Activated CD4-positive, alpha-beta T cell treated with anti-CD3 and anti-CD28 coated beads for 48 hours (primary cell): Measurements from ENCODE around the gene UBE2D2.
A peak's percentile ranks its signal among the peaks of the same experiment; 100 is the strongest.

ENCODE experiments used
- DNase-seq: peaks from one replicate; pipeline ENCODE4 v3.0.0-alpha.2; 2020

UBE2D2 gene

DNA sequence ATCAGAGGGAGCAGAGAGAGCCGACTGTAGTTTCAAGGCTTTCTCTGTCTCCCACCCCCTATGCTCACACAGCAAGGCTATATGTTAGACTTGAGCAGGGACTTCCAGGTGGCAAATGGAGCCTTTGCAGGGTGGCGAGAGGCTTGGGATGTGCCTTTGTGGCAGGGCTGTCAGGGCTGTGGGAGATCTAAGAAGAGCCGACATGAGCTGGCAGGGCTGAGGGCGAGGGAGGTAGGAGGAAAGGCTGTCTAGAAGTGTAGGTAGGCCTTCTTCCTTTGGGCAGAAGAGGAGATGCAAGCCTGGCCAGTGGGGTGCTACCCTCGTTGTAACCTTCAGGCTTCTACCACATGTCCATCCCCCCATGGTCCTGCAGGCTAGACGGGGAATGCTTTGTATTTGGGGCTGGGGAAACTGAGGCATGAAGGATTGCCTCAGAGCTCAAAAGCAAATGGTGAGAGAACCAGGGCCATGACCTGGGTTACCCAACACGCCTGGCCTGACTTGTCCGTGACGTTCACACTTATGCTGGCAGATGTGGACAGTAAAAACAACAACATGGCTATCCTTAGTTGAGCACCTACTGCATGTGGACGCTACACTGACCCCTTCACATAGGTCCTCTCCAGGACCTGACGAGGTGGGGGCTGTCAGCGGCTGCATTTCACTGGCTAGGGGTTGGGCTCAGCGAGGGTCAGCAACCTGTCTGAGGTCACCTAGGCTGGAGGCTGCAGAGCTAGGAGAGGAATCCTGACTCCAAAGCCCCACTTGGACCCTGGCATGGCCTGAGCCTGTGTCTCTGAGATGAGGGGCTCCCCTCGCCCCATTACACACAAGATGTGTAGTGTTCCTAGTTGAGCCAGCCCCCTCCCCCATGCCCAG lies 102.3 kb downstream of the UBE2D2 start:
- DNase-seq, result no peak

DNA sequence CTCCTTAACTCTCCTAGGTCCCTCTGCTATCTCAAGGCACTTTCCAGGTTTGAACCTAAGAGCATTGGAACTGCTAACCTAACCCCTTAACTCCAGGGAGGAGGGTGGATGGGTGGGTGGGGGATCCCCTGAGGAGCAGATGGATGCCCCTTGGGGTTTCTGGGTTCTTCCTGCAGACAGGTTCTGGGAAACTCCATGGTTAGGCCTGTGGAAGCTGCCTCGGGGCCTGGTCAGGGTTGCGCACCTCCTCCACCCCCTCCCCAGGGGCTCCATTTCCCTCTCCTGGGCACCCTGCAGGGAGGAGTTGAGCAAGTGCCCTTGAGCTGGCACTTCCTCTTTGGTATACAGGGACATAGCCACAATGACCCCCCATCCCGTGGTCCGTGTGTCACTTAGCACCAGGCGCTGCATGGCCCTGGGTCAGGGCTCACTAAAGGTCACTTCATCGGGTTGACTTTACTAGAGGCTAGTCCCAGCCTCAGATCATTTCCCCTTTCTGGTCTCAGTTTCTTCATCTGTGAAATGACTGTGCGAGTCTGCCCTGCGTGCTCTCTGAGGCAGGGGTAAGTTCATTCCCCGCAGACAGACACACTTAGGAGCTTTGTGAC lies 103.1 kb downstream of the UBE2D2 start:
- DNase-seq, result no peak

DNA sequence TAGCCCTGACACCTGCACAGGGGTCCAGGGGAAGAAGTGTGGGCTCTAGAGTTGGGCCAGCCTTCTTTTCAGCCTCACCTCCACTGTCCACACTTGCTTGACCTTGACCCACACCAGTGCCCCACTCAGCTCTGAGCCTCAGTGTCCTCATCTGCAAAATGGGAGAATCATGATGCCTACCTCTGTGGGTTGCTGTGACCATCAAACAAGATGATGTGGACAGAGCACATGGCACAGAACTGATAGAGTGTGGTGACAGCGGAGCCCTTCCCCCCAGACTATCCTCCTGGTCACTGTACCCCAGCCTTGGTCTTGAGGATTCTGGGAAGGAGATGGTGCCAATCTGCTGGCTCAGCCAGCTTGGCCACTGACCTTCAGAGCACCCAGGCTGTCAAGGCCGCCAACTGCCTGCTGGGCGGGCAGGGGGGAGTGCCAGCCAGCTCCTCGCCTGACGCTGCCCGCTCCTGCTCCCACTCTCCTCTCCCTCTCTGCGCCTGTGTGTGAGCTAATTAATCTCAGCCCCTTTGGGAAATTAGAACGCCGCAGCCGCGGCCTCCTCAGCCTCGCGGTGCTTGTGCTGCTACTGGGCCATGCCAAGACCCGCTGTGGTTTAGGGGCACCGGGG lies 103.7 kb downstream of the UBE2D2 start:
- DNase-seq, result no peak

DNA sequence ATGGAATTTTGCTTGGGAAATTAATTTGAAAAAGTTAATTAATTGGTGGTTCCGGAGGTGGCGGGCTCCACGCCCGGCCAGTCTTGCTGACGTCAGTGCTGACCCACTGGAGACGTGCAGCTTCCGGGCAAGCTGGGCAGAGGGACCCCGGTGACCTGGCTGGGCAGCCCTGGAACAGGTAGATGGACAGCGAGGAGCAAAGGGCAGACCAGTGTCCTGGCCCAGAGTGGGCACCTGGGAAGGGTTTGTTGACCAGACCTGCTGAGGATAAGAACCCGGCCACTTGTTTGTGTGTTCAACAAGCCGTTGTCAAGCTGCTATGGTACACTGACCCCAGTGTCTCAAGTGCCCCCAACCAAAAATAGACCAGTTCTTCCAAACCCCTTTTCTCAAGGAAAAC lies 104.5 kb downstream of the UBE2D2 start:
- DNase-seq, result no peak

DNA sequence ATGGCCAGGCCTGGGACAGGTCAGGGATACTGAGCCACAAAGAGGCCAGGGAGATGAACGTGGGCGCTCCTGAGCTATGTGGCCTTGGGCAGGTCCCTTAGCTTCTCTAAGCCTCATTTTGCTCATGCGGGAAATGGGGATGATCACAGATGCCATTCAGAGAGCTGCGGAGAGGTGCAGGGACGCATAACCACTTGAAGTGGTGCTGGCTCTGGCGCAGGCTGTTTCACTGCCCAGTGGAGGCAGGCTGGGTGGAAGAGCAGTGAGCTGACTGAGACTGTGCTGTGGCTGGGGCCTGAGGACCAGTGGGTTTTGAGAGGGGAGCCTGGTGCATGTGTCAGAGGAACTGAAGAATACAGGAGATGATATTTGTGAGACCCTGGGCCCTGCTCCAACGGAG lies 105.4 kb downstream of the UBE2D2 start:
- DNase-seq, result no peak

DNA sequence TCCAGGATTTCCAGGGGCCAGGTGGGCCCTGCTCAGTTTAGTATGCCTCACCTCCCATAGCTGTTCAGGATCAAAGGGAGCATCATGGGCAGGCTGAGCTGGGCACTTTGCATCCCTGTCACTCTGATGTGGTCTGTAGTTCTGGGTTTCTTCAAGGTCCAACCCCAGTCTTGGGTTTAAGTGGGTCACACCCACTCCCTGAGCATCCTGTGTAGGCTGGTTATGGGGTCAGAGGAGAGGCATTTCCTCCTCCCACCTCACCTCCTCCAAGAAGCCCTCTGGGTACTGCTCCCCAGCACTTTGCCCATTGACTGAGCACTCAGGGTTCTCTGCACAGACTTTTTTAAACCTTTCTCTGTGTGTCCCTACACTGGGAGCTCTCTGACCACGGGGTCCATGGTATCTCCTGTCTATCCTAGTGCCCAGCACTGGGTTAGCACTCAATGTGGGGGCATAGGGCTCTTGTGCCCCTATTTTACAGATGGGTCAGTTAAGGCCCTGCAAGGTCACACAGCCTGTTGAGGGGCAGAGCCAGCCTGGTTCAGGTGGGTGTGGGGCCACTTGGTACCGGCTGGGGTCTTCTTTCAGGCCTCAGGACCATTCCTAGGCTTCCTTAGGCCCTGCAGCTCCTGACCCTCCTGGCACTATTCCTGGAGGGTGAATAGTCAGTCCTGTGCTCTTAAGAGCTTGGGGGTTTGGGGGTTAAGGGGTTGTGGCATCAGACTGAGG lies 106.0 kb downstream of the UBE2D2 start:
- no peak for DNase-seq

DNA sequence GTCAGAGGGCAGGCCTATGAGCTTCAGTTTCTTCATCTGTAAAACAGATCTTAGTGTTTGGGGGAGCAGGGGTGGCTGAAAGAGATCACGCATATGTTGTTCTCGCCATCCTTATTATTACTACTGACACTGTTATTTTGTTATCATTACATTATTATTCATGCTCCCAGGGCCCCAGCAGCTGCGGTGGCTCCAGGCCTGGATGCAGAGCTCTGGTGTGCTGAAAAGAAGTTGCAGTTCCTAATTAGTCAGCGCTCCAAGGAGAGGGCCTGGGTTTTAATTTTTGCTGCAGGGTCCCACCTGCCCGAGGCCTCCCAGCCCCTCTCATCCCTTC lies 106.6 kb downstream of the UBE2D2 start:
- no peak for DNase-seq

DNA sequence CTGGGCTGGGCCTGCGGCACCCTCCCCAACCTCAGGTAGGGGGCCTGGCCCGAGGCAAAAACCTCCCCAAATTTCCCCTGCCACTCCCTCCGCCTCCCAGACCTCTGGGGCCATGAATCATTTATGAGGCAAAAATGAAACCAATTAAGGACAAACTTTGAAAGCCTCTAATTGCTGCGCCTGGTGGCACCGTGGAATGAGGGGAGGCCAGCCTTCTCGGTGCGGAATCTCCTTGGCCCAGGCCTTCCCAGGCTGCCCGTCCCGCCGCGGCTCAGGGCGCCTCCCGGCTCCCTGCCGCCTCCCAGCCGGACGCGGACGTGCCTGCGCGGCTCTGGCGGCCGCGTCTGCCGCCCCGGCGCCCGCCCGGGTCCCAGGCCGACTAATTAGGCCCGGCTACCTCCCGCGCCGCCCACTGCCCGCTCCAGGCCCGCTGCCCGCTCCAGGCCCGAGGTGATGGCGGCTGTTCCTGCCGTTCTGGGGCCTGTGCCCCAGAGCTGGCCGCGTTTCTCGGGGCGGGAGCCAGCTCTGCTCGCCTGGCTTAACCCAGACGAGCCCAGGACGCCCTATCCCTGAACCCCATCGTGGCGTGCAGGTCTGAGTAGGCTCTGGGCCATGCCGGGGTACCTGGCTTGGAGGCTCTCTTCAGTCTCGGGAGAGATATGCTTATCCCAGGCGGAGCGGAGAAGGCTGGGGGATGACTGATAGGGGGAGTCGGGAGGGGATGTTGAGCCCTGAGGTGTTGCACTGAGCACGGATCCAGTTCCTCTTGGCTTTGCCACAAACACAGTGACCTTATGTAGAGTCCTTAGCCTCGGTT lies 107.1 kb downstream of the UBE2D2 start:
- DNase-seq, result peak; percentile 41

DNA sequence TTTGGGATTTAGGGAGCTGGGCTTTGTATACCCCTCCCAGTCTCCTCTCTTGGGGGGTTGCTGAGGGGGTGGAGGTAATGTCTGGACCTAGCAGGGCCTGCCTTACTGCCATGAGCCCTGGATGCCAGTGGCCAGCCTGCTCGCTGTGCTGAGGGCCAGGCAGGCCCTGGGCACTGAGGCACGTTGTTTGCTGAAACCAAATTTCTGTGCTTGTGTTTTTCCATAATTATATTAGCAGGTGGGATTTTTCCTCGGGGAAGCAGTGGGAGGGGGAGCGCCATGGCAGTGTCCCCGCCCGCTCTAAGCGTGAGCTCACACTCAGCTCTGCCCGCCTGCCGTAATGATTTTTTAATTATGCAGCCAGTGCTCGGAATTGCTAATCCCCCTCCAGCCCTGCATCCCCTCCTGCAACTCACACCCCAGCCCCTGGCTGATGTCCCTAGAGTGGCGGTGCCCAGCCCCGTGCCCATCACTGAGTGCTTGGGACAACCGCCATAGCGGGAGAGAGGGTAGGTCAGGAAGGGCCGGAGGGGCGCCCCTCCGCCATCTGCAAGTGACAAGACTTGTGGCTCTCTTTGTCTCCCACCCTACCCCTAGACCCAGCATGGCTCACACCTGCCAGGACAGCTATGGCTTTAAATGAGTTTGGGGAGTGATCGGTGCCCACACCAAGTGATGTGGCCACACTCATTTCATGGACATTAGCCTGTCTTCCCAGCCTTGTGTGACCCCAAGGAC lies 108.0 kb downstream of the UBE2D2 start:
- DNase-seq, result no peak

DNA sequence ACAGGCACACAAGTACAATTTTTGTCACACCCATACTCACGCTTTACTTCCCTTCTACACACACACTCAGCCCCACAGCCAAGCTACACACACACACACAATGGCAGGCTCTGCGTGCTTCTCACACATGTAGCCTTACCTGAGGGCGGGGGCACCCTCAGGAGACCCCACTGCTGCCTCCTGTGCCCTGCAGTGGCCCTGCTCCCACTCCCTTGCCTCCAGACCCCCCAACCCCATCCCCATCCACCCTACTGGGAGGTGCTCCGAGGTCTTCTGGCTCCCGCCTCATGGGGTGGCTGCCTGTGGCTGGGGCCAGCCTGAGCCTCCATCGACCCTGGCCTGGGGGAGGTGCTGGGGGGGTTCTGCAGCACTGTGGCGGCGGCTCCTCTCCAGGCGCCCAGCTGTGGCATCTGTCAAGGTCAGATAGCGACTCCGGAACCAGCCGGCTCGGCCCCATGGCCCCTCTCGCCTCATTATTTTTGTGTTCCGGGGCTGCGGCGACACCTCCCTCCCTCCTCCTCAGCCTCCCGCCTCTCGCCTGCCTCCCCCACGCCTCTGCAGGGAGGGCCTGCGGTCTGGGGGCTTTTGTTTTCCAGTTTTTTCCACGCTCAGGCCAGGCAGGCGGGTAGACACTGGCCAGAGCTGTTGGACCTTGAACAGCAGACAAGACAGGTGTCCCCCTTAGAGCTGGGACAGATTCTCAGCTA lies 108.7 kb downstream of the UBE2D2 start:
- peak; percentile 18 for DNase-seq

DNA sequence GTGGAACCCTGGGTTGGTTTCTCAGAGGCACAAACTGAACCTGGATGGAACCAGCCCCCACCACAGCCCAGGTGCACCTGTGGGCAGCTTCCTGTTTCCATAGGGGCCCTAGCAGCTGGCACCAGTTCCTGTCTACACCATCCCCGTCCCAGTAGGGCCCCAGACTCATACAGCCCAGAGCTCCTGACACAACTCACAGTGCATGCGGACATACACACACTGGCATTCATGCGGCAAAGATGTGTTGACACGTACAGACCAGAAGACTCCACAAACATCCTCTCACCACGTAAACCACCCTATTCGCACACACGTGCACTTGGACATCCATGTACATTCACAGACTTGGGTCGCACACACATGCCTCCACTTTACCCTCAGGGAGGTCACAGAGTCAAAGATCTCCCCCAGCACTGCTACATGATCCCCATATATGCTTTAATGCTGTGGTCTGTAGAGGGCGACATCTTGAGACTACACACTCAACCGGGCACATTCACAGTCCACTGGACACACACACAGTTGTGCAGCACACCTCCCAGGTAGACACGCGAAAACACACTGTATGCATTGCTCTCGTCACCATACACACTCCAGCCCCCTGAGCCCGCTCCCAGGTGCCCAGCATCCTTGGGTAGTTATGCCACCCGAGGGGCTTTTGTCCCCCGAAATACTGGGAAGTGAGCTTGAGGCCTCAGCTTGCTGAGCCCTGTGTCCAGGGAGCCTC lies 109.4 kb downstream of the UBE2D2 start:
- DNase-seq, result peak; percentile 27

DNA sequence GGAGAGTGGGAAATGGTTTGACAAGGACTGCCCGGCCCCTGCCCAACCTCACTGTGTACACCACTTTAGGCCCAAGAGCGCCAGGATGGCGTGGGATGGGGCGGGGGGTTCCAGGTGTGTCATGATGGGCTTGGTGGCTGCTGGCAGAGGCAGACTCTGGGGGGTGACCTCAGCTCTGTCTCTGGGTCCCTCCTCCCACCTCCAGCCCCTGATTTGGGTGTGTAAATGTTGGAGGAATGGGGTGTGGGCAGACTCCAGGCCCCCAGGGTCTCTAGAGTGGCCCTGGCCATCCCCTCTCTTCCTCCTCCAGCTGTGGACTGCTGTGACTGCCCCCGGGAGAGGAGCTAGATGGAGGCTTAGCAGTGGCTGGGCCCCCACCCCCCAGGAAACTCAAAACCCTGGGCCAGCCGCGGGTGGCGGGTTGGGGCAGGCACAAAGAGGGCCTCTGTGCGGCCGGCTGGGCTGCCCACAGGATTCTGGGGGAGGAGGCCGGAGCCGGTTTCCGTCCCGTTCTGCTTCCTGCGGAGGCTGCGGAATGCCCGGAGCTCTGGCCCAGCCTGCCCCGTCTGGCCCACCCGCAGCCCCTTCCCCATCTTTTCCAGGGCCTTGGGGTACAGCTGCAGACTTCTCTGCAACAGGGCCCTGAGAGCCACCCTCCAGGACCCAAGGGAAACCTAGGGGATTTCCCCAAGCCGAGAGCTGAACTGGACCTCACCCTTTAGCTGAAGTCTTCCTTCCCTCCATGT lies 110.1 kb downstream of the UBE2D2 start:
- DNase-seq, result no peak

DNA sequence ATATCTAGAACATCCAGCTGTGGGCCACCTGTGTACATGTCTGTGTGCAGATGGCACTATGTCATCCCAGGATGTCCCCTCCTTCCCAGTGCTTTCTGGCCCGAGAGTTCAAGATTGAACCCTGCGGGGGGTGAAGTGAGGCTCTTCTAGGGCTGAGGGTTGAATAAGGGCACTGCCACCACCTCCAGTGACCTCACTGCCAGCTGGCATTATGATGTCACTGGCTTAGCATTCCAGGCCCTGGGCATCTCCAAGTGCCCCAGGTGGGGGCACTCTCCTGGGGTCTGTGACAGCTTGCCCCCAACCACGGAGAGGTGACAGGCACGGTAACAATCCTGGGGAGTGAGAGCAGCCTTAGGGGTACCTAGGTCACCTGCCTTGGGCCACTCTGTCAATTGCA lies 114.1 kb downstream of the UBE2D2 start:
- DNase-seq, result no peak

DNA sequence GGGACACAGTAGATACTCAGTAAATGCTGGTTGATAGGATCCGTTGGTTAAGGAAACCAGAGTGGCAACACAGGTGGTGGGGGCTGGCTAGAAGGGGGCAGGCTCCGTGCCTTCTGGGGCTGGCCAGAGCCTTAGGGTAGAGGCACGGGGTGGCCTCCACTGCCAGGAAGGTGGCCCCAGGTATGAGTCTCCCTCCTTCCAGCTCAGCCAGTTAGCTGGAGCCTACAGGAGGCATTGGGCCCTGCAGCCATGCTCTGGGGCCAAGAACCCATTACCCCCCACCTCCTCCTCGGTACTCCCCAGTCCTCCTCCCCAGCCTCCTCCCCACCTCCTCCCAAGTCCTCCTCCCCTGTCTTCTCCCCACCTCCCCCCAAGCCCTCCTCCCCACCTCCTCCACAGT lies 114.7 kb downstream of the UBE2D2 start:
- no peak for DNase-seq

DNA sequence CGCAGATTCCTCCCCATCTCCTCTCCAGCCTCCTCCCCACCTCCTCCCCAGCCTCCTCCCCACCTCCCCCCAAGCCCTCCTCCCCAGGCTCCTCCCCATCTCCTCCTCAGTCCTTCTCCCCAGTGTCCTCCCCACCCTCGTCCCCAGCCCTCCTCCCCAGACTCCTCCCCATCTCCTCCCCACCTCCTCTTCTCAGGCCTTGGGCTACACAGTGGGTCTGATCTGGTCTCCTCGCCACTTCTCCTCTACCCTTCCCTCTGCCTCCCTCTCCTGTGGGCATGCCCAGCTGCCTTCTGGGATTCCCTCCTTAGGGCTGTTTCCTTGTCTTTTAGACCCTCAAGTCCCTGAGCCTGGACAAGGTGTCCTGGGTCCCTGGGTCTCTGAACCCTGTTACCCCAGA lies 115.3 kb downstream of the UBE2D2 start:
- no peak for DNase-seq

DNA sequence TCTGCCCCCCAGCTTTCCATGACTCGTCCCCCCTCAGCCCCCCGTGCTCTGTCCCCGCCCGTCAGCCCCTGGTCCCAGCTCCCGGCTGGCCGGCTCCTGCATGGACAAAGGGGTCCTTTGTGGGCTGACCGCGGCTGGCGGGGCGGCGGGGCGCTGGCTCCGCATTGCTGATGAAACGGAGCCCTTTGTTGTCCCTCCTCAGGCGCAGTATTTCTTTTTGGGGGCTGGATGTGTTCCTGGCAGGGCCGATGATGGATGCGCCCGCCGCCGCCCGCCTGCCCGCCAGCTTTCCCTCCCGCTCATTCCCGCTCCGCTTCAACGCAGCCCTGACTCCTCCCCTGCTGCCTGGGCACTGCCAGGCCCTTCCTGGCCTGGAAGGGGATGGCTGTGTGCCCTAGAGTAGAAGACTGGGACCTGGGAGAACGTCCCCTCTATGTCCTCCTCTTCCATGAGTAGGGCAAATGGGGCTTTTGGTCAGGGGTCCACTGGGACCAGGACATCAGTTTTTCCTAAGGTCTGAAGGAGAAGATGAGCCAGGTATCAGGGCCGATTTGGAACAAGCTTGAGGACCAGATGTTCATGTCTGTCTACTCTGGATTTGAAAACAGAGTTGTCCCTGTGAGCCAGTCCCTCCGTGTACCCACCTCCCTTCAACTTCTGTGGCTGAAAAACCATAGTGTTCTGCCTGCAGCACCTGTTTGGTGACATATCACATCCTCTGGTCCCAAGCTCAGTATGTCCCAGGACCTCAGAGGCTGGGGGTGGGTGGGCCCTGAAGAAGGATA lies 116.0 kb downstream of the UBE2D2 start:
- DNase-seq, result no peak
